K562 (cell line): ENCODE results near the gene CBFA2T3. TPM values are rescaled to one million over a fixed set of nuclear protein-coding genes. Genes with fewer than 3 reads are reported as not detected.

Source experiments
- ATAC-seq: fragments of 200-7000 bp; cut with Tn5 transposase; 3 replicates; pipeline ENCODE4 v1.9.1; 2020; ENCODE audit warnings: moderate library complexity
- BruUV-seq: library from RNA; stranded (reverse); fragments of 400-500 nt; replicated peaks from 2 replicates; lab custom pipeline; 2021; lab: Mats Ljungman, UMichigan
- CTCF ChIA-PET: fragments of 300-600 bp; formaldehyde crosslinking; extraction: SDS; loops from one replicate; lab custom pipeline; 2021; ENCODE audit warnings: low intra/inter-chr PET ratio; lab: Yijun Ruan, JAX
- POLR2A ChIA-PET: fragments of 300-600, 350-650 bp; sonication (Branson Sonifier 250); formaldehyde crosslinking; extraction: SDS; loops from one replicate; lab custom pipeline; 2021; ENCODE audit warnings: antibody characterized with exemption, inconsistent platforms; lab: Yijun Ruan, JAX
- DNase-seq, 4 experiments: peaks; one replicate each; pipeline versions ENCODE4 v3.0.0 to v3.0.0-alpha.2; 2011 to 2018; ENCODE audit warnings: low spot score in 3 of 4, mixed read lengths in 3 of 4; ENCODE audit errors: extremely low read depth in 1 of 4
- FAIRE-seq: peaks from 2 replicates; lab custom pipeline; 2011; peaks lifted over from hg19 to GRCh38; lab: Jason Lieb, UNC
- H2AFZ ChIP-seq: 2 replicates; pipeline ENCODE4 v1.6.0; 2011; ENCODE audit warnings: low read depth, low read length, control low read depth, inconsistent platforms
- H3K27ac ChIP-seq: fragments of 200-600 bp; 3 replicates; pipeline ENCODE4 v1.8.0; 2011; ENCODE audit warnings: low read depth, mild to moderate bottlenecking, control low read depth, inconsistent platforms, low read length, moderate library complexity, mixed read lengths; ENCODE audit errors: extremely low read depth
- H3K27me3 ChIP-seq, 2 experiments: fragments of 300-600 bp in 1 of 2; 2 replicates in 1 of 2; 3 replicates in 1 of 2; pipeline versions ENCODE4 v1.6.0 to v1.8.0; 2011; ENCODE audit warnings: inconsistent platforms in 2 of 2, low read length in 2 of 2, mild to moderate bottlenecking in 1 of 2, mixed read lengths in 1 of 2, moderate library complexity in 1 of 2; ENCODE audit not compliant: control insufficient read depth in 2 of 2, insufficient read depth in 2 of 2
- H3K36me3 ChIP-seq: fragments of 300-600 bp; 3 replicates; pipeline ENCODE4 v1.8.0; 2011; ENCODE audit warnings: mild to moderate bottlenecking, low read length, inconsistent platforms; ENCODE audit not compliant: control insufficient read depth, insufficient read depth
- H3K4me1 ChIP-seq, 2 experiments: fragments of 200-600 bp in 1 of 2; replicated peaks in 1 of 2; 2 replicates in 1 of 2; 3 replicates in 1 of 2; pipeline versions ENCODE4 v1.5.1 to v1.8.0; 2011; ENCODE audit warnings: inconsistent platforms in 2 of 2, low read length in 2 of 2, mild to moderate bottlenecking in 1 of 2, mixed read lengths in 1 of 2, moderate library complexity in 1 of 2; ENCODE audit not compliant: control insufficient read depth in 2 of 2, insufficient read depth in 2 of 2
- H3K4me2 ChIP-seq: 2 replicates; pipeline ENCODE4 v1.6.1; 2011; ENCODE audit warnings: low read length, control low read depth, inconsistent platforms, mixed read lengths; ENCODE audit not compliant: insufficient read depth
- H3K4me3 ChIP-seq: fragments of 200-600 bp; sonication (generic), shearing (Covaris generic); 2 replicates; pipeline ENCODE4 v1.5.1; 2016; ENCODE audit warnings: control low read depth, inconsistent platforms
- H3K79me2 ChIP-seq: fragments of 200-600 bp; 3 replicates; pipeline ENCODE4 v1.8.0; 2011; ENCODE audit warnings: low read length, inconsistent platforms; ENCODE audit not compliant: control insufficient read depth, insufficient read depth
- H3K9ac ChIP-seq, 2 experiments: 2 replicates each; pipeline versions ENCODE4 v1.6.0 to v1.6.1; 2011; ENCODE audit warnings: low read depth in 2 of 2, low read length in 2 of 2, control low read depth in 1 of 2, inconsistent platforms in 1 of 2, mild to moderate bottlenecking in 1 of 2, mixed read lengths in 1 of 2; ENCODE audit not compliant: insufficient read depth in 1 of 2
- H3K9me1 ChIP-seq: one replicate; pipeline ENCODE4 v1.6.0; 2011; ENCODE audit warnings: inconsistent platforms, mild to moderate bottlenecking, low read length, moderate library complexity; ENCODE audit not compliant: control insufficient read depth, insufficient read depth
- H3K9me3 ChIP-seq: replicated peaks from 2 replicates; pipeline ENCODE4 v1.5.1; 2011; ENCODE audit warnings: low read depth, low read length, inconsistent platforms; ENCODE audit not compliant: control insufficient read depth, insufficient read depth
- H4K20me1 ChIP-seq: replicated peaks from 2 replicates; pipeline ENCODE4 v1.6.1; 2011; ENCODE audit warnings: low read length, inconsistent platforms, mixed read lengths; ENCODE audit not compliant: control insufficient read depth, insufficient read depth
- ADNP ChIP-seq: fragments of 200-800 bp; sonication (Bioruptor generic); IDR thresholded peaks from 2 replicates; pipeline ENCODE4 v1.6.1; 2016; ENCODE audit warnings: missing genetic modification characterization, missing compliant biosample characterization
- MCM5 ChIP-seq: fragments of 450-650 bp; IDR thresholded peaks from 2 replicates; pipeline ENCODE4 v1.6.1; 2016; ENCODE audit warnings: low read depth
- RBFOX2 ChIP-seq: fragments of 200-400 bp; formaldehyde crosslinking; IDR thresholded peaks from 2 replicates; pipeline ENCODE4 v1.6.1; 2017; ENCODE audit warnings: low read depth, mild to moderate bottlenecking, low read length, moderate library complexity
- TSC22D4 ChIP-seq: fragments of 450-650 bp; IDR thresholded peaks from 2 replicates; pipeline ENCODE4 v1.6.1; 2016; ENCODE audit warnings: missing genetic modification characterization, missing biosample characterization, control low read depth
- ZFX ChIP-seq: sonication (generic); formaldehyde crosslinking; IDR thresholded peaks from 2 replicates; pipeline ENCODE4 v1.8.0; 2022; ENCODE audit warnings: mild to moderate bottlenecking, missing genetic modification reagents, moderate library complexity
- ZNF354B ChIP-seq: fragments of 250-450 bp; sonication (Bioruptor Pico); IDR thresholded peaks from 2 replicates; pipeline ENCODE4 v1.4.0; 2020
- WGBS: fragments of 100-300 bp; shearing (Covaris generic); methylation state at CpG from one replicate; pipeline ENCODE4 v1.1.6; 2016; ENCODE audit warnings: low coverage, mixed read lengths; ENCODE audit not compliant: insufficient coverage; ENCODE audit errors: missing lambda C conversion rate; 5-methylcytosine and 5-hydroxymethylcytosine counted together
- in situ Hi-C: fragments of 300-500 bp; cut with MboI; formaldehyde crosslinking; loops from 4 replicates; pipeline ENCODE4 v1.15.0; 2018; ENCODE audit warnings: inconsistent platforms, mixed read lengths
- intact Hi-C: fragments of 100-400 bp; cut with micrococcal nuclease; formaldehyde crosslinking; loops from 2 replicates; pipeline ENCODE4 v1.14.2; 2022
- polyA plus RNA-seq, 8 experiments: library from polyadenylated mRNA; depleted of rRNA in 4 of 8; stranded (reverse) in 5 of 8; unstranded in 3 of 8; fragments of >200 nt; fragmentation: Nextera tagmentation in 2 of 8; fragmentation: Illumina TruSeq in 1 of 8; extraction: Ambion mirVana in 2 of 8; extraction: Trizol in 1 of 8; gene quantifications; 2 replicates each; pipeline versions ENCODE4 v1.2.1 to v1.2.3, GENCODE V29; 2011 to 2014; ENCODE audit warnings: inconsistent platforms in 1 of 8, missing spikeins in 1 of 8
- total RNA-seq, 7 experiments: library from RNA; depleted of rRNA in 6 of 7; stranded (reverse); fragments of >200 nt in 6 of 7; fragmentation: Illumina TruSeq in 2 of 7; extraction: Trizol in 2 of 7; gene quantifications; 2 replicates each; pipeline versions ENCODE4 v1.2.1 to v1.2.3, GENCODE V29; 2011 to 2021; ENCODE audit warnings: low replicate concordance in 1 of 7
- TF ChIP-seq, protein P1 (sequence below): fragments of 250-450 bp; sonication (Bioruptor Pico); IDR thresholded peaks from 2 replicates; pipeline ENCODE4 v1.5.0; 2020; ENCODE audit warnings: mild to moderate bottlenecking, borderline replicate concordance
- TF ChIP-seq, protein P2 (sequence below), 2 experiments: fragments of 450-650 bp; IDR thresholded peaks; 2 replicates each; pipeline ENCODE4 v1.6.1; 2016; ENCODE audit warnings: mild to moderate bottlenecking in 2 of 2, borderline replicate concordance in 1 of 2, low read depth in 1 of 2, moderate library complexity in 1 of 2

Gene CBFA2T3
- total and polyA plus RNA-seq, 9 of the 15 experiments (the other 6 are each of a cell fraction or from before 2014, with no cell fraction given): 2.3 to 145 (median 6.7) TPM

DNA sequence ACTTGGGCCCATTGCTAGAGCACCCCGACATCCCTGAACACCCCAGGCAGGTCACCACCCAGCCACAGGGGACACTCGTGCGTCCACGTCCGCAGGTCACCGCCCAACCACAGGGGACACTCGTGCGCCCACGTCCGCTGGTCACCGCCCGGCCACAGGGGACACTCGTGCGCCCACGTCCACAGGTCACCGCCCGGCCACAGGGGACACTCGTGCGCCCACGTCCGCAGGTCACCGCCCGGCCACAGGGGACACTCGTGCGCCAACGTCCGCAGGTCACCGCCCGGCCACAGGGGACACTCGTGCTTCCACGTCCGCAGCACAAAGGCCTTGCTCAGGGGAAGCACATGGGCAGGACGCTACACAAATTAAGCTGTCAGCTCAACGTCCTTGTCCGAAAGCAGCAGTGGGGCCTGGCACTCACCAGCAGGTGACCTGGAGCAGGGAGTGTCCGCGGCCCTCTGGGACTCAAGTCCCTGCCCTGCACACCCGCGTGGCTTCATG is 137.9 kb downstream of the CBFA2T3 start (continued):
- TF ChIP-seq RBFOX2: 0 out of 2 replicates have a peak, but pooled peaks have one; percentile 28
- TF ChIP-seq, protein P1, sequence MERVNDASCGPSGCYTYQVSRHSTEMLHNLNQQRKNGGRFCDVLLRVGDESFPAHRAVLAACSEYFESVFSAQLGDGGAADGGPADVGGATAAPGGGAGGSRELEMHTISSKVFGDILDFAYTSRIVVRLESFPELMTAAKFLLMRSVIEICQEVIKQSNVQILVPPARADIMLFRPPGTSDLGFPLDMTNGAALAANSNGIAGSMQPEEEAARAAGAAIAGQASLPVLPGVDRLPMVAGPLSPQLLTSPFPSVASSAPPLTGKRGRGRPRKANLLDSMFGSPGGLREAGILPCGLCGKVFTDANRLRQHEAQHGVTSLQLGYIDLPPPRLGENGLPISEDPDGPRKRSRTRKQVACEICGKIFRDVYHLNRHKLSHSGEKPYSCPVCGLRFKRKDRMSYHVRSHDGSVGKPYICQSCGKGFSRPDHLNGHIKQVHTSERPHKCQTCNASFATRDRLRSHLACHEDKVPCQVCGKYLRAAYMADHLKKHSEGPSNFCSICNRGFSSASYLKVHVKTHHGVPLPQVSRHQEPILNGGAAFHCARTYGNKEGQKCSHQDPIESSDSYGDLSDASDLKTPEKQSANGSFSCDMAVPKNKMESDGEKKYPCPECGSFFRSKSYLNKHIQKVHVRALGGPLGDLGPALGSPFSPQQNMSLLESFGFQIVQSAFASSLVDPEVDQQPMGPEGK (CRISPR knock-in tag): no peak
- TF ChIP-seq ZNF354B (CRISPR knock-in tag): no peak
- TF ChIP-seq TSC22D4 (tag): no peak

DNA sequence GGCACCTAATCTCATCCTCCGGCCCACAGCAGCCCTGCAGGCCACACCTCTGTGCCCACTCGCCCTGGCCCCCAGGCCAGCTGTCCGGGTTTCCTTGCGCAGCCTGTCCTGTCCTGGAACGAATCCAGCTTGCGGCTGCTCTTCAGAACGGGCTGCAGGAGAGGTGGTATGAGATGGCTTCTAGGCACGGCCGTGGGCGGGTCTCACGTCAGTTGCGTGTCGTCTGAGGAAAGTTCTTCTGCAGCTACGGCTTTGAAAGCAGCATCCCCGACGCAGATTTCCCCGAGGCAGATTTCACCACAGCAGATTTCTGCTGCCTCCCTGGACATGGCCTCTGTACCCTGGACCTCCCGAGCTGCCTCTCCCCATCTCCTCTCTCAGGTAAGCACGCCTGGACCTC is 138.4 kb downstream of the CBFA2T3 start:
- Histone ChIP-seq H3K4me1 (peaks cover 0 to 52% of the 10 kb centered on the region in 2 experiments; a peak in 2 of 5 replicates), H3K27me3 (no peaks in the 10 kb centered on the region), H3K79me2 (no peaks in the 10 kb centered on the region), H3K9ac (no peak overlapping the region), H3K4me2 (no peak overlapping the region), H2AFZ (no peak overlapping the region), H3K27ac (no peak overlapping the region), H3K9me3 (no peaks in the 10 kb centered on the region), H3K36me3 (no peaks in the 10 kb centered on the region; the same call in 2 of the 3 replicates), H3K9me1 (no peaks in the 10 kb centered on the region), H3K4me3 (no peak overlapping the region), H4K20me1 (no peaks in the 10 kb centered on the region)
- CTCF ChIA-PET: no interaction called here
- DNase-seq (no peak), FAIRE-seq (no peak), ATAC-seq (no peak)
- no TSS peak for BruUV-seq
- in situ Hi-C loops: no loop called here
- 86% methylated on average over 19 of the region's 19 CpGs for WGBS
- POLR2A ChIA-PET: no interaction called here
- TF ChIP-seq MCM5 (no peak), ZFX (CRISPR knock-in tag) (no peak), ADNP (tag) (no peak)
- TF ChIP-seq, protein P2, sequence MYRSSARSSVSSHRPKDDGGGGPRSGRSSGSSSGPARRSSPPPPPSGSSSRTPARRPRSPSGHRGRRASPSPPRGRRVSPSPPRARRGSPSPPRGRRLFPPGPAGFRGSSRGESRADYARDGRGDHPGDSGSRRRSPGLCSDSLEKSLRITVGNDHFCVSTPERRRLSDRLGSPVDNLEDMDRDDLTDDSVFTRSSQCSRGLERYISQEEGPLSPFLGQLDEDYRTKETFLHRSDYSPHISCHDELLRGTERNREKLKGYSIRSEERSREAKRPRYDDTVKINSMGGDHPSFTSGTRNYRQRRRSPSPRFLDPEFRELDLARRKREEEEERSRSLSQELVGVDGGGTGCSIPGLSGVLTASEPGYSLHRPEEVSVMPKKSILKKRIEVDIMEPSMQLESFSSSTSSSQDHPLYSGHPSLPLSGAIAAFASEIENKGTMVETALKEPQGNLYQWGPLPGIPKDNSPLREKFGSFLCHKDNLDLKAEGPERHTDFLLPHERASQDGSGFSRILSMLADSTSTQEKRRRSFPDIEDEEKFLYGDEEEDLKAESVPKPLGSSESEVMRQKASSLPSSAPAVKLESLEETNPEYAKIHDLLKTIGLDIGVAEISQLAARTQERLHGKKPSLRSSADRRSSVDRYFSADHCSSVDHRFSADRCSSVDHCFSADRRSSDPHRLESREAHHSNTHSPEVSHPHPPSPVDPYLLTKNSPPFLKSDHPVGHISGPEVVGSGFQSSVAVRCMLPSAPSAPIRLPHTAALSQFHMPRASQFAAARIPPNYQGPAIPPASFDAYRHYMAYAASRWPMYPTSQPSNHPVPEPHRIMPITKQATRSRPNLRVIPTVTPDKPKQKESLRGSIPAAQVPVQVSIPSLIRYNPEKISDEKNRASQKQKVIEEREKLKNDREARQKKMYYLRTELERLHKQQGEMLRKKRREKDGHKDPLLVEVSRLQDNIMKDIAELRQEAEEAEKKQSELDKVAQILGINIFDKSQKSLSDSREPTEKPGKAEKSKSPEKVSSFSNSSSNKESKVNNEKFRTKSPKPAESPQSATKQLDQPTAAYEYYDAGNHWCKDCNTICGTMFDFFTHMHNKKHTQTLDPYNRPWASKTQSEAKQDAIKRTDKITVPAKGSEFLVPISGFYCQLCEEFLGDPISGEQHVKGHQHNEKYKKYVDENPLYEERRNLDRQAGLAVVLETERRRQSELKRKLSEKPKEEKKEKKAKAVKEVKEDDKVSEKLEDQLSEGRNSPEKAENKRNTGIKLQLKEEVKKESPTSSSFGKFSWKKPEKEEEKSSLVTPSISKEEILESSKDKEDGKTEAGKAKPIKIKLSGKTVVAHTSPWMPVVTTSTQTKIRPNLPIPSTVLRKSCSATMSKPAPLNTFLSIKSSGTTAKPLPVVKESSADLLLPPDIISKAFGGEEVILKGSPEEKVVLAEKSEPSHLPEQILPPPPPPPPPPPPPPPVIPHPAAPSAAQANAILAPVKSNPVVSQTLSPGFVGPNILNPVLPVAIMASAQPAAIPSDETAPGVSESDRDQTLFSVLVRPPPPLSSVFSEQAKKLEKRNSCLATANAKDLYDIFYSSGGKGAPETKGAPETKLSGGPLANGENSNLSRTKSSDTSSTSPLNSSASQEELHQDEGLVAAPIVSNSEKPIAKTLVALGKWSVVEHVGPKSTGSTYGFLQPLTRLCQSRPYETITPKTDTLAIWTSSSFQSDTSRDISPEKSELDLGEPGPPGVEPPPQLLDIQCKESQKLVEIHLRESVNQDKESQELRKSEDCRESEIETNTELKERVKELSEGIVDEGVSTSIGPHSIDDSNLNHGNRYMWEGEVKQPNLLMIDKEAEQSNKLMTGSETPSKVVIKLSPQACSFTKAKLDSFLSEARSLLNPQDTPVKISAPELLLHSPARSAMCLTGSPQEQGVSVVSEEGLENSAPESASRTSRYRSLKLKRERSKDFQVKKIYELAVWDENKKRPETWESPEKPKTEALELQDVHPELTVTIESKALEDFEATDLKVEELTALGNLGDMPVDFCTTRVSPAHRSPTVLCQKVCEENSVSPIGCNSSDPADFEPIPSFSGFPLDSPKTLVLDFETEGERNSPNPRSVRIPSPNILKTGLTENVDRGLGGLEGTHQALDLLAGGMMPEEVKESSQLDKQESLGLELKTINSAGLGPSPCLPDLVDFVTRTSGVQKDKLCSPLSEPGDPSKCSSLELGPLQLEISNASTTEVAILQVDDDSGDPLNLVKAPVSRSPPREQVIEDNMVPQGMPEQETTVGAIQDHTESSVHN (IDR thresholded peaks at IDR 0.05; ENCODE audit: borderline replicate concordance in 1 of 2, low read depth in 1 of 2): no peak
- intact Hi-C loops: no loop called here
